K562 (cell line): ENCODE results near the gene ACER1. TPM values are rescaled to one million over a fixed set of nuclear protein-coding genes. Genes with fewer than 3 reads are reported as not detected.

Experiments
- ARNT ChIP-seq, 2 experiments: fragments of 450-650 bp; IDR thresholded peaks; 2 replicates each; pipeline ENCODE4 v1.6.1; 2016; ENCODE audit warnings: mild to moderate bottlenecking in 1 of 2
- CTCF ChIP-seq, 3 experiments: IDR thresholded peaks in 2 of 3; conservative IDR thresholded peaks in 1 of 3; 2 replicates each; pipeline ENCODE4 v1.5.1; 2011 to 2012; ENCODE audit warnings: low read length in 3 of 3, mild to moderate bottlenecking in 3 of 3, control low read depth in 2 of 3, improper control_type of control experiment in 1 of 3, inconsistent platforms in 1 of 3, low read depth in 1 of 3, mixed read lengths in 1 of 3, moderate library complexity in 1 of 3; ENCODE audit not compliant: insufficient read depth in 2 of 3
- DIDO1 ChIP-seq: fragments of 450-650 bp; IDR thresholded peaks from 2 replicates; pipeline ENCODE4 v1.6.1; 2016; ENCODE audit warnings: low read depth, missing biosample characterization, missing genetic modification characterization
- JUND ChIP-seq, 2 experiments: IDR thresholded peaks; 2 replicates in 1 of 2; 3 replicates in 1 of 2; pipeline ENCODE4 v1.6.1; 2011; ENCODE audit warnings: borderline replicate concordance in 2 of 2, low read depth in 2 of 2, low read length in 2 of 2, improper control_type of control experiment in 1 of 2, missing biosample characterization in 1 of 2, missing genetic modification characterization in 1 of 2, missing genetic modification reagents in 1 of 2
- KDM5B ChIP-seq: fragments of 200-600 bp; sonication (generic); IDR thresholded peaks from 2 replicates; pipeline ENCODE4 v1.6.1; 2012; ENCODE audit warnings: low read depth, mild to moderate bottlenecking, moderate library complexity, low read length, control low read depth, inconsistent platforms; ENCODE audit not compliant: insufficient replicate concordance
- MBD1 ChIP-seq: fragments of 250-450 bp; sonication (Bioruptor Pico); IDR thresholded peaks from 2 replicates; pipeline ENCODE4 v1.8.0; 2022; ENCODE audit warnings: inconsistent platforms
- MED1 ChIP-seq: sonication (generic); formaldehyde crosslinking; IDR thresholded peaks from 2 replicates; pipeline ENCODE4 v1.8.1; 2023; ENCODE audit warnings: missing genetic modification reagents, borderline replicate concordance
- MIER1 ChIP-seq: fragments of 450-650 bp; IDR thresholded peaks from 2 replicates; pipeline ENCODE4 v1.6.1; 2016; ENCODE audit warnings: antibody characterized with exemption, mild to moderate bottlenecking, low read depth
- SIRT6 ChIP-seq: IDR thresholded peaks from one replicate; pipeline ENCODE4 v1.6.1; 2012; ENCODE audit warnings: low read depth, mild to moderate bottlenecking, control low read depth, inconsistent platforms, low read length, moderate library complexity
- SMARCB1 ChIP-seq: IDR thresholded peaks from 2 replicates; pipeline ENCODE4 v1.6.1; 2011; ENCODE audit warnings: improper control_type of control experiment, low read depth; ENCODE audit not compliant: insufficient read length
- ZBTB40 ChIP-seq, 2 experiments: fragments of 450-650 bp in 1 of 2; sonication (generic) in 1 of 2; formaldehyde crosslinking in 1 of 2; IDR thresholded peaks; 2 replicates each; pipeline versions ENCODE4 v1.7.1 to v1.9.0; 2016 to 2022; ENCODE audit warnings: inconsistent platforms in 1 of 2, mild to moderate bottlenecking in 1 of 2, missing genetic modification reagents in 1 of 2
- polyA plus RNA-seq, 8 experiments: library from polyadenylated mRNA; depleted of rRNA in 4 of 8; stranded (reverse) in 5 of 8; unstranded in 3 of 8; fragments of >200 nt; fragmentation: Nextera tagmentation in 2 of 8; fragmentation: Illumina TruSeq in 1 of 8; extraction: Ambion mirVana in 2 of 8; extraction: Trizol in 1 of 8; gene quantifications; 2 replicates each; pipeline versions ENCODE4 v1.2.1 to v1.2.3, GENCODE V29; 2011 to 2014; ENCODE audit warnings: inconsistent platforms in 1 of 8, missing spikeins in 1 of 8
- total RNA-seq, 7 experiments: library from RNA; depleted of rRNA in 6 of 7; stranded (reverse); fragments of >200 nt in 6 of 7; fragmentation: Illumina TruSeq in 2 of 7; extraction: Trizol in 2 of 7; gene quantifications; 2 replicates each; pipeline versions ENCODE4 v1.2.1 to v1.2.3, GENCODE V29; 2011 to 2021; ENCODE audit warnings: low replicate concordance in 1 of 7

Gene ACER1
- total and polyA plus RNA-seq, 9 of the 15 experiments (the other 6 are each of a cell fraction or from before 2014, with no cell fraction given): not detected

- TF ChIP-seq CTCF (IDR thresholded peaks at IDR 0.05 in 2 of 3, conservative IDR thresholded peaks at IDR 0.05 in 1 of 3; ENCODE audit: insufficient read depth in 2 of 3, low read depth in 1 of 3, low read length in 3 of 3): peak; percentile 45 to 78 (median 64); a peak in 5 of 6 replicates
- TF ChIP-seq SIRT6: no peak
- no peak for TF ChIP-seq MBD1
- TF ChIP-seq MIER1: 0 out of 2 replicates have a peak, but pooled peaks have one; percentile 39
- no peak for TF ChIP-seq KDM5B
- TF ChIP-seq ZBTB40 (IDR thresholded peaks at IDR 0.05): peak; percentile 94
- no peak for TF ChIP-seq ZBTB40 (CRISPR knock-in tag; IDR thresholded peaks at IDR 0.05)
- TF ChIP-seq DIDO1 (tag): no peak
- TF ChIP-seq JUND (IDR thresholded peaks at IDR 0.05; ENCODE audit: borderline replicate concordance, low read depth, low read length): no peak
- TF ChIP-seq JUND (tag; IDR thresholded peaks at IDR 0.05; ENCODE audit: borderline replicate concordance, low read depth, low read length): no peak; the same call in 2 of the 3 replicates
- no peak for TF ChIP-seq ARNT (IDR thresholded peaks at IDR 0.05)
- no peak for TF ChIP-seq SMARCB1
- no peak for TF ChIP-seq MED1
These were observed 53.4 kb downstream of the ACER1 start, which contains the start of gene MLLT1 (continued) for GRCh38 chr19:6279931-6280591.
